HepG2 (cell line): Measurements from ENCODE around the gene TBC1D22A. TPM values are rescaled to one million over a fixed set of nuclear protein-coding genes. Genes with fewer than 3 reads are reported as not detected.
A peak's percentile ranks its signal among the peaks of the same experiment; 100 is the strongest.

Experiments used
- BATF2 ChIP-seq: sonication (generic); formaldehyde crosslinking; IDR thresholded peaks from 2 replicates; pipeline ENCODE4 v1.8.0; 2022; ENCODE audit warnings: mild to moderate bottlenecking, missing genetic modification reagents, moderate library complexity
- CREBL2 ChIP-seq: sonication (generic); formaldehyde crosslinking; IDR thresholded peaks from 2 replicates; pipeline ENCODE4 v1.8.1; 2023; ENCODE audit warnings: missing genetic modification reagents, mild to moderate bottlenecking, borderline replicate concordance
- CREM ChIP-seq, 2 experiments: sonication (generic) in 1 of 2; formaldehyde crosslinking in 1 of 2; IDR thresholded peaks; 2 replicates each; pipeline versions ENCODE4 v1.4.0 to v1.6.1; 2016 to 2020; ENCODE audit warnings: antibody characterized with exemption in 1 of 2, mild to moderate bottlenecking in 1 of 2, missing genetic modification reagents in 1 of 2
- GABPB1 ChIP-seq: IDR thresholded peaks from 2 replicates; pipeline ENCODE4 v1.6.1; 2016; ENCODE audit warnings: mild to moderate bottlenecking, missing genetic modification reagents, moderate library complexity, missing compliant biosample characterization
- MAFK ChIP-seq, 2 experiments: IDR thresholded peaks in 1 of 2; conservative IDR thresholded peaks in 1 of 2; 2 replicates each; pipeline ENCODE4 v1.6.1; 2011; ENCODE audit warnings: improper control_type of control experiment in 2 of 2, low read length in 2 of 2
- MTA3 ChIP-seq: sonication (generic); formaldehyde crosslinking; IDR thresholded peaks from 2 replicates; pipeline ENCODE4 v1.4.0; 2020; ENCODE audit warnings: missing genetic modification reagents
- PHF8 ChIP-seq: sonication (generic); formaldehyde crosslinking; IDR thresholded peaks from 2 replicates; pipeline ENCODE4 v1.5.0; 2020; ENCODE audit warnings: missing genetic modification reagents
- SNAPC2 ChIP-seq: sonication (generic); formaldehyde crosslinking; IDR thresholded peaks from 2 replicates; pipeline ENCODE4 v1.8.1; 2022; ENCODE audit warnings: mild to moderate bottlenecking, missing genetic modification reagents
- SNRNP70 ChIP-seq: fragments of 200-400 bp; formaldehyde crosslinking; IDR thresholded peaks from 2 replicates; pipeline ENCODE4 v1.6.1; 2017; ENCODE audit warnings: mild to moderate bottlenecking, low read depth, low read length, moderate library complexity
- SP140L ChIP-seq: sonication (generic); formaldehyde crosslinking; IDR thresholded peaks from 2 replicates; pipeline ENCODE4 v1.4.0; 2020; ENCODE audit warnings: missing genetic modification reagents, borderline replicate concordance
- TEF ChIP-seq: sonication (generic); formaldehyde crosslinking; IDR thresholded peaks from 2 replicates; pipeline ENCODE4 v1.5.0; 2020; ENCODE audit warnings: missing genetic modification reagents
- U2AF2 ChIP-seq: fragments of 200-400 bp; formaldehyde crosslinking; IDR thresholded peaks from 2 replicates; pipeline ENCODE4 v1.6.1; 2017; ENCODE audit warnings: low read depth, mild to moderate bottlenecking, low read length
- ZBTB42 ChIP-seq: sonication (generic); formaldehyde crosslinking; IDR thresholded peaks from 2 replicates; pipeline ENCODE4 v1.5.0; 2020; ENCODE audit warnings: mild to moderate bottlenecking, missing genetic modification reagents
- ZFYVE20 ChIP-seq: sonication (generic); formaldehyde crosslinking; IDR thresholded peaks from 2 replicates; pipeline ENCODE4 v1.8.0; 2023; ENCODE audit warnings: low read depth, mild to moderate bottlenecking, moderate library complexity, missing genetic modification reagents, borderline replicate concordance
- ZNF382 ChIP-seq: sonication (generic); formaldehyde crosslinking; IDR thresholded peaks from 2 replicates; pipeline ENCODE4 v1.5.0; 2020; ENCODE audit warnings: missing genetic modification reagents, mild to moderate bottlenecking, borderline replicate concordance
- ZNF619 ChIP-seq: sonication (generic); formaldehyde crosslinking; IDR thresholded peaks from 2 replicates; pipeline ENCODE4 v1.4.0; 2020; ENCODE audit warnings: mild to moderate bottlenecking, missing genetic modification reagents
- ZNF883 ChIP-seq: sonication (generic); formaldehyde crosslinking; IDR thresholded peaks from 2 replicates; pipeline ENCODE4 v1.5.1; 2020; ENCODE audit warnings: mild to moderate bottlenecking, missing genetic modification reagents; ENCODE audit errors: not compliant biosample characterization
- polyA plus RNA-seq, 8 experiments: library from polyadenylated mRNA; depleted of rRNA in 3 of 8; stranded (reverse) in 7 of 8; unstranded in 1 of 8; fragments of >200 nt; fragmentation: Illumina TruSeq in 4 of 8; extraction: Trizol in 4 of 8; gene quantifications; 2 replicates each; pipeline versions ENCODE4 v1.2.1 to v1.2.3, GENCODE V29; 2011 to 2016; ENCODE audit warnings: low read depth in 4 of 8, missing spikeins in 1 of 8, mixed read lengths in 1 of 8; ENCODE audit not compliant: insufficient read depth in 1 of 8
- total RNA-seq, 5 experiments: library from RNA; depleted of rRNA; stranded (reverse); fragments of >200 nt; fragmentation: Illumina TruSeq; extraction: Trizol; gene quantifications; 2 replicates each; pipeline ENCODE4 v1.2.3, GENCODE V29; 2016; ENCODE audit warnings: low read depth in 1 of 5
- TF ChIP-seq, protein P1 (sequence below): sonication (generic); formaldehyde crosslinking; IDR thresholded peaks from 2 replicates; pipeline ENCODE4 v1.5.0; 2020; ENCODE audit warnings: mild to moderate bottlenecking, missing genetic modification reagents
- TF ChIP-seq, protein P2 (sequence below): sonication (generic); formaldehyde crosslinking; conservative IDR thresholded peaks from 2 replicates; pipeline ENCODE4 v1.4.0; 2020; ENCODE audit warnings: missing genetic modification reagents
- TF ChIP-seq, protein P3 (sequence below): sonication (generic); formaldehyde crosslinking; IDR thresholded peaks from 2 replicates; pipeline ENCODE4 v1.4.0; 2020; ENCODE audit warnings: missing genetic modification reagents

Gene TBC1D22A
- total and polyA plus RNA-seq, 2 of the 13 experiments (the other 11 are each of a cell fraction or from before 2014, with no cell fraction given) = 17.3 to 18.0 TPM

- TF ChIP-seq SNAPC2 (CRISPR knock-in tag) = no peak
- no peak for TF ChIP-seq SNRNP70
- TF ChIP-seq CREBL2 (CRISPR knock-in tag) = no peak; the same call in 1 of the 2 replicates
- peak; percentile 99 for TF ChIP-seq GABPB1
- TF ChIP-seq, protein P1, sequence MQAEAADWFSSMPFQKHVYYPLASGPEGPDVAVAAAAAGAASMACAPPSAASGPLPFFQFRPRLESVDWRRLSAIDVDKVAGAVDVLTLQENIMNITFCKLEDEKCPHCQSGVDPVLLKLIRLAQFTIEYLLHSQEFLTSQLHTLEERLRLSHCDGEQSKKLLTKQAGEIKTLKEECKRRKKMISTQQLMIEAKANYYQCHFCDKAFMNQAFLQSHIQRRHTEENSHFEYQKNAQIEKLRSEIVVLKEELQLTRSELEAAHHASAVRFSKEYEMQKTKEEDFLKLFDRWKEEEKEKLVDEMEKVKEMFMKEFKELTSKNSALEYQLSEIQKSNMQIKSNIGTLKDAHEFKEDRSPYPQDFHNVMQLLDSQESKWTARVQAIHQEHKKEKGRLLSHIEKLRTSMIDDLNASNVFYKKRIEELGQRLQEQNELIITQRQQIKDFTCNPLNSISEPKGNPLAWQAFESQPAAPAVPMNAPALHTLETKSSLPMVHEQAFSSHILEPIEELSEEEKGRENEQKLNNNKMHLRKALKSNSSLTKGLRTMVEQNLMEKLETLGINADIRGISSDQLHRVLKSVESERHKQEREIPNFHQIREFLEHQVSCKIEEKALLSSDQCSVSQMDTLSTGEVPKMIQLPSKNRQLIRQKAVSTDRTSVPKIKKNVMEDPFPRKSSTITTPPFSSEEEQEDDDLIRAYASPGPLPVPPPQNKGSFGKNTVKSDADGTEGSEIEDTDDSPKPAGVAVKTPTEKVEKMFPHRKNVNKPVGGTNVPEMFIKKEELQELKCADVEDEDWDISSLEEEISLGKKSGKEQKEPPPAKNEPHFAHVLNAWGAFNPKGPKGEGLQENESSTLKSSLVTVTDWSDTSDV (CRISPR knock-in tag) = no peak
- TF ChIP-seq SP140L = peak; percentile 63; the same call in 1 of the 2 replicates
- TF ChIP-seq ZNF883 (CRISPR knock-in tag) = peak; percentile 83
- TF ChIP-seq MAFK (conservative IDR thresholded peaks at IDR 0.05 in 1 of 2, IDR thresholded peaks at IDR 0.05 in 1 of 2; ENCODE audit: low read length in 2 of 2) = no peak
- TF ChIP-seq, protein P2, sequence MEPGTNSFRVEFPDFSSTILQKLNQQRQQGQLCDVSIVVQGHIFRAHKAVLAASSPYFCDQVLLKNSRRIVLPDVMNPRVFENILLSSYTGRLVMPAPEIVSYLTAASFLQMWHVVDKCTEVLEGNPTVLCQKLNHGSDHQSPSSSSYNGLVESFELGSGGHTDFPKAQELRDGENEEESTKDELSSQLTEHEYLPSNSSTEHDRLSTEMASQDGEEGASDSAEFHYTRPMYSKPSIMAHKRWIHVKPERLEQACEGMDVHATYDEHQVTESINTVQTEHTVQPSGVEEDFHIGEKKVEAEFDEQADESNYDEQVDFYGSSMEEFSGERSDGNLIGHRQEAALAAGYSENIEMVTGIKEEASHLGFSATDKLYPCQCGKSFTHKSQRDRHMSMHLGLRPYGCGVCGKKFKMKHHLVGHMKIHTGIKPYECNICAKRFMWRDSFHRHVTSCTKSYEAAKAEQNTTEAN (CRISPR knock-in tag) = no peak
- TF ChIP-seq CREM (IDR thresholded peaks at IDR 0.05) = peak; percentile 99
- TF ChIP-seq CREM (CRISPR knock-in tag; IDR thresholded peaks at IDR 0.05) = peak; percentile 92
- peak; percentile 80 for TF ChIP-seq BATF2 (CRISPR knock-in tag)
- TF ChIP-seq, protein P3, sequence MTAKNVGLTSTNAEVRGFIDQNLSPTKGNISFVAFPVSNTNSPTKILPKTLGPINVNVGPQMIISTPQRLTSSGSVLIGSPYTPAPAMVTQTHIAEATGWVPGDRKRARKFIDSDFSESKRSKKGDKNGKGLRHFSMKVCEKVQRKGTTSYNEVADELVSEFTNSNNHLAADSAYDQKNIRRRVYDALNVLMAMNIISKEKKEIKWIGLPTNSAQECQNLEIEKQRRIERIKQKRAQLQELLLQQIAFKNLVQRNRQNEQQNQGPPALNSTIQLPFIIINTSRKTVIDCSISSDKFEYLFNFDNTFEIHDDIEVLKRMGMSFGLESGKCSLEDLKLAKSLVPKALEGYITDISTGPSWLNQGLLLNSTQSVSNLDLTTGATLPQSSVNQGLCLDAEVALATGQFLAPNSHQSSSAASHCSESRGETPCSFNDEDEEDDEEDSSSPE (CRISPR knock-in tag) = peak; percentile 76
- TF ChIP-seq ZBTB42 (CRISPR knock-in tag) = no peak
- TF ChIP-seq ZNF382 = no peak
- no peak for TF ChIP-seq U2AF2
- TF ChIP-seq ZFYVE20 (CRISPR knock-in tag) = no peak
- TF ChIP-seq MTA3 (CRISPR knock-in tag) = no peak
- TF ChIP-seq PHF8 = peak; percentile 93
- no peak for TF ChIP-seq TEF
- no peak for TF ChIP-seq ZNF619 (CRISPR knock-in tag)
These were observed at the start of gene TBC1D22A (continued) for GRCh38 chr22:46762238-46763050.
